Measurements from ENCODE around the gene INTS4.
"Not testable (repeated sequence)": the region's sequence is repeated elsewhere in the genome, so short reads cannot be mapped to it uniquely, and the experiment has no call there.

DNA sequence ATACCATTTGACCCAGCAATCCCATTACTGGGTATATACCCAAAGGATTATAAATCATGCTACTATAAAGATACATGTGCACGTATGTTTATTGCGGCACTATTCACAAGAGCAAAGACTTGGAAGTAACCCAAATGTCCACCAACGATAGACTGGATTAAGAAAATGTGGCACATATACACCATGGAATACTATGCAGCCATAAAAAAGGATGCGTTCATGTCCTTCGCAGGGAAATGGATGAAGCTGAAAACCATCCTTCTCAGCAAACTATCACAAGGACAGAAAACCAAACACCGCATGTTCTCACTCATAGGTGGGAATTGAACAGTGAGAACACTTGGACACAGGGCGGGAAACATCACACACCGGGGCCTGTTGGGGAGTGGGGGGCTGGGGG, 8.0 kb downstream of the INTS4 start:
- TF ChIP-seq, protein P1, sequence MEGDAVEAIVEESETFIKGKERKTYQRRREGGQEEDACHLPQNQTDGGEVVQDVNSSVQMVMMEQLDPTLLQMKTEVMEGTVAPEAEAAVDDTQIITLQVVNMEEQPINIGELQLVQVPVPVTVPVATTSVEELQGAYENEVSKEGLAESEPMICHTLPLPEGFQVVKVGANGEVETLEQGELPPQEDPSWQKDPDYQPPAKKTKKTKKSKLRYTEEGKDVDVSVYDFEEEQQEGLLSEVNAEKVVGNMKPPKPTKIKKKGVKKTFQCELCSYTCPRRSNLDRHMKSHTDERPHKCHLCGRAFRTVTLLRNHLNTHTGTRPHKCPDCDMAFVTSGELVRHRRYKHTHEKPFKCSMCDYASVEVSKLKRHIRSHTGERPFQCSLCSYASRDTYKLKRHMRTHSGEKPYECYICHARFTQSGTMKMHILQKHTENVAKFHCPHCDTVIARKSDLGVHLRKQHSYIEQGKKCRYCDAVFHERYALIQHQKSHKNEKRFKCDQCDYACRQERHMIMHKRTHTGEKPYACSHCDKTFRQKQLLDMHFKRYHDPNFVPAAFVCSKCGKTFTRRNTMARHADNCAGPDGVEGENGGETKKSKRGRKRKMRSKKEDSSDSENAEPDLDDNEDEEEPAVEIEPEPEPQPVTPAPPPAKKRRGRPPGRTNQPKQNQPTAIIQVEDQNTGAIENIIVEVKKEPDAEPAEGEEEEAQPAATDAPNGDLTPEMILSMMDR (conservative IDR thresholded peaks at IDR 0.05; ENCODE audit: low read length) = not testable (repeated sequence)
- TF ChIP-seq EZH2phosphoT487 (IDR thresholded peaks at IDR 0.05; ENCODE audit: borderline replicate concordance, low read depth, low read length) = not testable (repeated sequence)
